GM12875 (cell line): ENCODE data around the gene LY6G6C.
A peak's percentile ranks its signal among the peaks of the same experiment; 100 is the strongest.

Source experiments
- H3K4me3 ChIP-seq: one replicate; pipeline ENCODE4 v1.5.1; 2011; ENCODE audit warnings: low read depth, low read length, control low read depth
- TF ChIP-seq, protein P1 (sequence below): IDR thresholded peaks from 2 replicates; pipeline ENCODE4 v1.5.1; 2011; ENCODE audit warnings: low read depth, mild to moderate bottlenecking, control low read depth, inconsistent platforms, low read length, moderate library complexity, borderline replicate concordance; ENCODE audit not compliant: insufficient read depth

The LY6G6C gene

DNA sequence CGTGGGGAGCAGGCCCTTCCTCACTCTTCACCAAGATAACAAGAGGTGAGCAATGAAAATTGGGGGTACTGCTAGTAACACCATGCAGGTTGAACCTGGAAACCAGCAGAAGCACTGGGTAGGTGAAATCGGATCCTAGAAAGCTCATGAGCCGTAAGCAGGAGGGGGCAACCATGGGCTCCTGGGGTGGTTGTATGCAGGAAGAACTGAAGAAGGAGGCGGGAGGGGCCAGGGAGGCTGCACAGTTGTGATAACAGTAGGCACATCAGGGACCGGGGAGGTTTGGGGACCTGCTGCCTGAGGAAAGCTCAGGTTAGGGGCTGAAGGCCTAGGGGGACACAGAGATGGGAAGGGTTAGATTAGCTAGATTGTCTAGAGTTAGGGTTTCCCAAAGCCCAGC is 35.1 kb downstream of the LY6G6C start:
- H3K4me3 ChIP-seq: no peak overlapping the region
- TF ChIP-seq, protein P1, sequence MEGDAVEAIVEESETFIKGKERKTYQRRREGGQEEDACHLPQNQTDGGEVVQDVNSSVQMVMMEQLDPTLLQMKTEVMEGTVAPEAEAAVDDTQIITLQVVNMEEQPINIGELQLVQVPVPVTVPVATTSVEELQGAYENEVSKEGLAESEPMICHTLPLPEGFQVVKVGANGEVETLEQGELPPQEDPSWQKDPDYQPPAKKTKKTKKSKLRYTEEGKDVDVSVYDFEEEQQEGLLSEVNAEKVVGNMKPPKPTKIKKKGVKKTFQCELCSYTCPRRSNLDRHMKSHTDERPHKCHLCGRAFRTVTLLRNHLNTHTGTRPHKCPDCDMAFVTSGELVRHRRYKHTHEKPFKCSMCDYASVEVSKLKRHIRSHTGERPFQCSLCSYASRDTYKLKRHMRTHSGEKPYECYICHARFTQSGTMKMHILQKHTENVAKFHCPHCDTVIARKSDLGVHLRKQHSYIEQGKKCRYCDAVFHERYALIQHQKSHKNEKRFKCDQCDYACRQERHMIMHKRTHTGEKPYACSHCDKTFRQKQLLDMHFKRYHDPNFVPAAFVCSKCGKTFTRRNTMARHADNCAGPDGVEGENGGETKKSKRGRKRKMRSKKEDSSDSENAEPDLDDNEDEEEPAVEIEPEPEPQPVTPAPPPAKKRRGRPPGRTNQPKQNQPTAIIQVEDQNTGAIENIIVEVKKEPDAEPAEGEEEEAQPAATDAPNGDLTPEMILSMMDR: no peak

DNA sequence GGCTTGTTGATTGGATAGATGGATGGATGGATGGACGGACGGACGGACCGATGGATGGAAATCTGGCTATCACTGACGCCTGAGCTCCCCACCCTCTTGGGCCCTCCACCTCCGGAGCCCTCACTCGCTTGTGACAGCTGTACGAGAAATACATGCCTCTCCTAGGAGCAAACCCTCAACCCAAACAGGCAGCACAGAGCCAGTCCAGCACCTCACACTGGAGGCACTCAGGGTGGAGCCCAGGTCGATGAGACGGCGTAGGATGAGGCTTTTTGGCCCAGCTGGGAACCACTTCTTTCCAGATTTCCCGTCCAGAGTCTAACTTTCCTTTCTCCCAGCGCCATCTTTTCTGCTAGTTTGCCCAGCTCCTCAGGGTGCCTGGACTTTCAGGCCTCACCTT is 38.0 kb downstream of the LY6G6C start:
- TF ChIP-seq, protein P1: no peak

DNA sequence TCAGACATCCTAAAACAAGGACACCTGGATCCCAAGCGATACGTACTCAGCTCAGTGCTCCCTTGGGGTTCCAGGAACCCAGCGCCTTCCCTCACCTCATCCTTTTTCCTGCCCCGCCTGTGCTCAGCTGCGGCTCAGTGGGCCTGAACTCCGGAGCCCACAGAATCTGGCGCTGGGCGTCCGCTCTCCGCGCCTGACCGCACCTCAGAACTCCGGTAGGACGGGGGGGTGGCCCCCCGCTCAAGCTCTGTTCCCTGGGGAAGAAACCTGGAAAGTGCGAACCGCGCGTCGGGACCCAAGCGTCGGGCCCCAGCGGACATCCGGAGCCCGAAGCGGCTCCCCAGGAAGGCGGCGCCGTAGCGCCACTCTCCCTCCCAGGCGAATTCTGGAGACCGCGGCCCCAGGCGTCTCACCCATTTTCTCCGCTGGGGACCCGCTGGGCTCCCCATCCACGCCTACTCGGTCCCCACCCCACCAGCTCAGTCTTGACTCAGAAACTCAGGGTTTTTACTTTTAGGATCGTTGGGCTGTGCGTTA is 40.3 kb downstream of the LY6G6C start:
- peak overlapping the region; percentile 46 for H3K4me3 ChIP-seq
- TF ChIP-seq, protein P1: 0 out of 2 replicates have a peak, but pooled peaks have one; percentile 7

More for the DNA sequence above, 38.0 kb downstream of the LY6G6C start:
- no peak overlapping the region for H3K4me3 ChIP-seq

DNA sequence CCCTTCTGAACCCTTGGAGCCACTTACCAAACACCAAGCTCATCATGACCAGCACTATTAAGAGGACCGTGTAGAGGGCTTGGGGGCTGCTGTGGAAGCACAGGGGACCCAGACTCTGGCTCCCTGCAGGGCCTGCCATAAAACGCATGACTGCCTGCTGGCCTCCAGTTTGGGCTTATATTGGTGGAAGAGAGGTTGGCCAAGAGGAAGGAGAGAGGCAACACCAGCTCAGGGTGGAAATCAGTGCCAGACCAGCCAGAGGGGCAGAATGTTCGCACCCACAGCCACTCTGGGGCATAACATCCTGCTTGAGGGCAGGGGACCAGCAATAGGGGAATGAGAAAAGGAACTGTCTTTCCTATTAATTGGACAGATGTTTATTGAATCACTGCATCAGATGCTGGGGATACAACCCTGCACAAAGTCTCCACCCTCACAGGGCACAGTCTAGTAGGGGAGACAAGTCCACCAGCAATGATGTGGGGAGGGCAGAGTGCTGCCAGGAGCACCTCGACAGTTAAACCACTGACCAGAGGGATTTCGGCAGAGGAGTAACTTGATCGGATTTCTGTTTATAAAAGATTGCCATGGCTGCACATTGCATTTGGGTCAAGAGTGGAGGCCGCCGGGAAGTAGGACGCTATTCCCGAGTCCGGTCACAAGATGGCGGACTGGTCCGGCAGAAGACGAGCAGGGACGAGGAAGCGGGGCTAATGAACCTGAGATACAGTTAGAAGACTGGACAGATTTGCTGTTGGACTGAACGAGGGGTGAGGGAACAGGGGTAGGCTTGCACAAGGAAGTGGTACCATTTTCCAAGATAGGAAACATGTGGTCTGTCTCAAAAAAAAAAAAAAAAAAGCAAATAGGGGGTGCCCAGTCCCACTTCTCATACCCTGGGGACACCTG is 41.1 kb downstream of the LY6G6C start, which contains the start of gene LY6G5C:
LY6G5C (minus strand) TSS at position 842 of the 909 bp plus-strand sequence; CDS start at position 148, 694 bp downstream.
- TF ChIP-seq, protein P1: peak; percentile 70
- peak within 1 kb of the TSS; percentile 46 for H3K4me3 ChIP-seq

DNA sequence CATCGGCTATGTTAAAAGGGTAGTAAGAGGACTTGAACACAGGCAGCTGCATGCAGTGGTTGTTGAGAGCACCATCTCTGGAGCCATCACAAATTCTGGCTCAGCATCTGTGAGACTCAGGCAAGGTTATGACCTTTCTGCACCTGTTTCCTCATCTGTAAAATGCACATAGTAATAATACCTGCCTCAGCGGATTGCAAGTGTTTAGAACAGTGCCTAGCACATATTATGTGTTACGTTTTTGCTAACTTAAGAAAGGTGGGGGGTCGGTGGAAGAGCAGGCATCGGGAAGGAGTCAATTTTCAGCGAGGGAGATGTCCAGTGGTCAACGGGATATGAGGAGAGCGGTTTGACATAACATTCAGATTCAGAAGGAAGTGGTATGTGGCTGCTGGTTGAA is 43.6 kb downstream of the LY6G6C start:
- TF ChIP-seq, protein P1: no peak
- no peak overlapping the region for H3K4me3 ChIP-seq

DNA sequence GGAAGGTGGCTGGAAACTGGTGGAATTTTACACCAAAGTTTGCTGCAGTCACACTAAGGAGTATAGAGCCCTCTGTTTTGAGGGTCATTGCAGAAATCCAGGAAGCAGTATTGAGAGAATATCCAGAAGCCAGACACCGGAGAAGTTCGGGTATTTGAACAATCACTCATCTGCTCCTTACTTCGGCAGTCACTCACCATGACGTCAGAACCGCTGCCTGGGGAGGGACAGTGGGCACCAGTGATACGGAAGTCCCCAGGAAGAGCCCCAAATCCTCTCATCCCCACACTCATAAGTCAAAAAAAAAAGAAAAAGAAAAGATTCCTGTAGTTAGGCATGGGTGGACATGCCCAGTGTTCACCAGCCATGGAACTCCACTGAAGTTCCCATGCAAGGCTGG is 44.6 kb downstream of the LY6G6C start:
- no peak overlapping the region for H3K4me3 ChIP-seq
- TF ChIP-seq, protein P1: no peak
